GM23248 (cell line): ENCODE results near the gene ZC3H4.

Source experiments
- EZH2 ChIP-seq: fragments of 200-600 bp; sonication (generic); IDR thresholded peaks from 2 replicates; pipeline ENCODE4 v1.6.1; 2018; ENCODE audit warnings: antibody characterized with exemption, mild to moderate bottlenecking; ENCODE audit not compliant: insufficient read depth, poor library complexity, severe bottlenecking
- EZH2phosphoT487 ChIP-seq: fragments of 200-600 bp; sonication (generic); IDR thresholded peaks from 2 replicates; pipeline ENCODE4 v1.6.1; 2018; ENCODE audit warnings: antibody characterized with exemption, moderate library complexity, mild to moderate bottlenecking, low read depth; ENCODE audit not compliant: insufficient read depth

DNA sequence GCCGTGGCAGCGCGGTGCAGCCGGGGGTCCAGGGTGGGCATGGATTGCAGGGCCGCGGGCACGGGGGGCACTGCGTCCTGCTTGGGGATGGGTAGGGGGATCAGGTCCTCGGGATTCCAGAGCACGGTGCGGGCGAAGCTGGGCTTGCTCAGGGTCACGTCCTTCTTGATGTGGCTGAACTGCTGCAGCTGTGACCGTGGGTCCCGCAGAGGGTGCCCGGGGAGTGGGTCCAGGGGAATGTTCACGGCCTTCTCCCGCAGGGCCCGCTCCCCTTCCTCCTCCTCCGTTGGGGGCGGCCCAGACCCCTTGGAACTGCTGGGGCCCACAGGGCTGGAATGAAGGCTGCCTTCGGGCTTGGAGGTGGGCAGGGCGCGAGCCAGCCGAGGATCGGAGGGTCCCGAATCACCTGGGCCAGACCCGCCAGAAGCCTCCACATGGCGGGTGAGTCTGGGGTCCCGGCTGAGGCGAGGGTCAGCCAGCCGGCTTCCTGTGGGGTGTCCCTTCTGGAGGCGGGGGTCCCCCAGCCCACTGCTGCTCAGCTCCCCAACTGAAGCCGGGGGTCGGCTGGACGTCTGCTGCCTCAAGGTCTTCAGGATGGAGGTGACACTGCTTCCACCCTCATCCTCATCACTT is 46.2 kb downstream of the ZC3H4 start:
- TF ChIP-seq EZH2, result no peak
- no peak for TF ChIP-seq EZH2phosphoT487
